Measurements from ENCODE around the gene TTLL11. TPM values are rescaled to one million over a fixed set of nuclear protein-coding genes. Genes with fewer than 3 reads are reported as not detected.
A peak's percentile ranks its signal among the peaks of the same experiment; 100 is the strongest.
"Not testable (repeated sequence)": the region's sequence is repeated elsewhere in the genome, so short reads cannot be mapped to it uniquely, and the experiment has no call there.

Gene TTLL11
- total RNA-seq, 2 donors from 2014 or later, result 5.9 to 6.6 TPM

- ATAC-seq, result no peak
- intact Hi-C loops (cut with DNase I, micrococcal nuclease), result loop anchor here in 1 of 2 donors (10.0 kb wide), 4 partner anchors 234 to 454 kb away; no protein-coding TSS in a partner anchor
- DNase-seq, result no peak
These were observed 94.5 kb downstream of the TTLL11 start for GRCh38 chr9:121998513-121999049.

GRCh38 chr9:121997791-121998190 is 95.3 kb downstream of the TTLL11 start:
- DNase-seq (no peak), ATAC-seq (no peak)
- intact Hi-C loops (cut with DNase I, micrococcal nuclease), result loop anchor here in 1 of 2 donors (10.0 kb wide), 4 partner anchors 233 to 453 kb away; no protein-coding TSS in a partner anchor

- ATAC-seq (no peak), DNase-seq (no peak)
- intact Hi-C loops (cut with DNase I, micrococcal nuclease), result loop anchor here in 1 of 2 donors (10.0 kb wide), 4 partner anchors 232 to 452 kb away; no protein-coding TSS in a partner anchor
These were observed 96.3 kb downstream of the TTLL11 start for GRCh38 chr9:121996783-121997182.

- intact Hi-C loops (cut with DNase I, micrococcal nuclease), result loop anchor here in 1 of 2 donors (10.0 kb wide), 4 partner anchors 231 to 451 kb away; no protein-coding TSS in a partner anchor
- no peak for ATAC-seq
- DNase-seq, result no peak
These were observed 97.1 kb downstream of the TTLL11 start for GRCh38 chr9:121995997-121996396.

- intact Hi-C loops (cut with DNase I, micrococcal nuclease), result loop anchor here in 1 of 2 donors (10.0 kb wide), 4 partner anchors 228 to 448 kb away; no protein-coding TSS in a partner anchor
- ATAC-seq, result peak; percentile 87
- DNase-seq, result peak; percentile 49 to 59
These were observed 100.4 kb downstream of the TTLL11 start for GRCh38 chr9:121992571-121993212.

- no peak for DNase-seq
- no peak for ATAC-seq
- intact Hi-C loops (cut with DNase I, micrococcal nuclease), result loop anchor here in 1 of 2 donors (10.0 kb wide), 4 partner anchors 226 to 446 kb away; no protein-coding TSS in a partner anchor
These were observed 101.8 kb downstream of the TTLL11 start for GRCh38 chr9:121991307-121991661.

GRCh38 chr9:121990600-121991306 is 102.4 kb downstream of the TTLL11 start:
- intact Hi-C loops (cut with DNase I, micrococcal nuclease), result loop anchor here in 1 of 2 donors (10.0 kb wide), 4 partner anchors 226 to 446 kb away; no protein-coding TSS in a partner anchor
- DNase-seq, result no peak
- ATAC-seq, result no peak

GRCh38 chr9:121989010-121989409 is 104.1 kb downstream of the TTLL11 start:
- intact Hi-C loops (cut with DNase I, micrococcal nuclease), result no loop called here
- DNase-seq (no peak), ATAC-seq (no peak)

GRCh38 chr9:121987314-121987713 is 105.8 kb downstream of the TTLL11 start:
- intact Hi-C loops (cut with DNase I, micrococcal nuclease), result no loop called here
- DNase-seq, result no peak
- ATAC-seq, result no peak

- intact Hi-C loops (cut with DNase I, micrococcal nuclease), result no loop called here
- DNase-seq (no peak), ATAC-seq (no peak)
These were observed 107.2 kb downstream of the TTLL11 start for GRCh38 chr9:121985792-121986494.

- no peak for DNase-seq
- ATAC-seq, result no peak
- intact Hi-C loops (cut with DNase I, micrococcal nuclease), result no loop called here
These were observed 108.2 kb downstream of the TTLL11 start for GRCh38 chr9:121984726-121985402.

- intact Hi-C loops (cut with DNase I, micrococcal nuclease), result no loop called here
- DNase-seq, result no peak
- no peak for ATAC-seq
These were observed 109.4 kb downstream of the TTLL11 start for GRCh38 chr9:121983736-121984135.

- ATAC-seq (no peak), DNase-seq (no peak)
- intact Hi-C loops (cut with DNase I, micrococcal nuclease), result no loop called here
These were observed 111.8 kb downstream of the TTLL11 start for GRCh38 chr9:121981118-121981883.

GRCh38 chr9:121980665-121981064 is 112.4 kb downstream of the TTLL11 start:
- ATAC-seq; intact Hi-C loops (cut with DNase I, micrococcal nuclease); DNase-seq: not testable (repeated sequence)

- ATAC-seq, result no peak
- intact Hi-C loops (cut with DNase I, micrococcal nuclease), result no loop called here
These were observed 113.4 kb downstream of the TTLL11 start for GRCh38 chr9:121979736-121980135.

GRCh38 chr9:121976751-121977150 is 116.4 kb downstream of the TTLL11 start:
- ATAC-seq (no peak), DNase-seq (no peak)
- intact Hi-C loops (cut with DNase I, micrococcal nuclease), result no loop called here

More at GRCh38 chr9:121979736-121980135, 113.4 kb downstream of the TTLL11 start:
- DNase-seq, result no peak

GRCh38 chr9:121975801-121976277 is 117.3 kb downstream of the TTLL11 start:
- DNase-seq (peak; percentile 20 to 60), ATAC-seq (peak; percentile 81)
- intact Hi-C loops (cut with DNase I, micrococcal nuclease), result no loop called here

- DNase-seq (no peak), ATAC-seq (no peak)
- intact Hi-C loops (cut with DNase I, micrococcal nuclease), result no loop called here
These were observed 118.7 kb downstream of the TTLL11 start for GRCh38 chr9:121974421-121974820.

All from left colon (tissue), 2 donors.